A673 (cell line): ENCODE results near the gene SLC4A2.
A peak's percentile ranks its signal among the peaks of the same experiment; 100 is the strongest.

Experiments used
- EZH2 ChIP-seq: fragments of 200-600 bp; sonication (generic); IDR thresholded peaks from 2 replicates; pipeline ENCODE4 v1.6.1; 2017; ENCODE audit warnings: borderline replicate concordance, low read depth, mild to moderate bottlenecking, mixed read lengths, antibody characterized with exemption, low read length; ENCODE audit not compliant: poor library complexity, severe bottlenecking
- TF ChIP-seq, protein P1 (sequence below): fragments of 300-800, 200-600 bp; sonication (generic); conservative IDR thresholded peaks from 2 replicates; pipeline ENCODE4 v1.5.1; 2017; ENCODE audit warnings: low read depth, mild to moderate bottlenecking, antibody characterized with exemption, low read length, moderate library complexity, mixed read lengths

DNA sequence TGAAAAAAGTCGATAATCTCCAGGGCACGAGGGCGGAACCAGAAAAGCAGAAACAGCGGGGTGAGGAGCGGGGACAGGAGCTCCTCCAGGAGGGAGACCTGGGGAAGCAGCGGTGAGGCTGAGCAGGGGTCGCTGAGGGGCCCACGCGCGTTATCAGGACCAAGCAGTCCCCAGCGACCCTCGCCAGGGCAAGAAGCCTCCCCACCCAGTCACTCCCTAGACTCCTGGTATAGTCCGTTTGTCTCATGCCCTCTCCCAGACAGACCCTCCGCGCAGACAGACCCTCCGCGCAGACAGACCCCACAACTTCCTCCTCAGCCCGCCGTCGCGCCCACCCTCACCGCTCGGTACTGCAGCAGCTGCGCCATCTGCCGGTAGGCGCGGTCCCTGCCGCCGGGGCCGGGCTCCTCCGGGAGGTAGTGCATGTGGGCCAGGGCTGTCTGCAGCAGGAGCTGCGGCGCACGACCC is 41.4 kb upstream of the SLC4A2 start:
- TF ChIP-seq, protein P1, sequence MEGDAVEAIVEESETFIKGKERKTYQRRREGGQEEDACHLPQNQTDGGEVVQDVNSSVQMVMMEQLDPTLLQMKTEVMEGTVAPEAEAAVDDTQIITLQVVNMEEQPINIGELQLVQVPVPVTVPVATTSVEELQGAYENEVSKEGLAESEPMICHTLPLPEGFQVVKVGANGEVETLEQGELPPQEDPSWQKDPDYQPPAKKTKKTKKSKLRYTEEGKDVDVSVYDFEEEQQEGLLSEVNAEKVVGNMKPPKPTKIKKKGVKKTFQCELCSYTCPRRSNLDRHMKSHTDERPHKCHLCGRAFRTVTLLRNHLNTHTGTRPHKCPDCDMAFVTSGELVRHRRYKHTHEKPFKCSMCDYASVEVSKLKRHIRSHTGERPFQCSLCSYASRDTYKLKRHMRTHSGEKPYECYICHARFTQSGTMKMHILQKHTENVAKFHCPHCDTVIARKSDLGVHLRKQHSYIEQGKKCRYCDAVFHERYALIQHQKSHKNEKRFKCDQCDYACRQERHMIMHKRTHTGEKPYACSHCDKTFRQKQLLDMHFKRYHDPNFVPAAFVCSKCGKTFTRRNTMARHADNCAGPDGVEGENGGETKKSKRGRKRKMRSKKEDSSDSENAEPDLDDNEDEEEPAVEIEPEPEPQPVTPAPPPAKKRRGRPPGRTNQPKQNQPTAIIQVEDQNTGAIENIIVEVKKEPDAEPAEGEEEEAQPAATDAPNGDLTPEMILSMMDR: peak; percentile 100
- TF ChIP-seq EZH2: no peak
